Nephron progenitor cell (in vitro differentiated cells): ENCODE data around the gene KANK3.
"Not testable (repeated sequence)": the region's sequence is repeated elsewhere in the genome, so short reads cannot be mapped to it uniquely, and the experiment has no call there.

ENCODE experiments used
- DNase-seq: peaks from one replicate; pipeline ENCODE4 v3.0.0; 2021
- H3K27ac Mint-ChIP-seq: 2 replicates; pipeline ENCODE4 v1.8.0; 2021; ENCODE audit warnings: mild to moderate bottlenecking, moderate library complexity, mixed read lengths
- H3K27me3 Mint-ChIP-seq: 2 replicates; pipeline ENCODE4 v1.8.0; 2021; ENCODE audit warnings: mild to moderate bottlenecking, low read depth, mixed read lengths; ENCODE audit not compliant: poor library complexity
- H3K36me3 Mint-ChIP-seq: 2 replicates; pipeline ENCODE4 v1.8.0; 2021; ENCODE audit warnings: low read depth, mixed read lengths
- H3K4me1 Mint-ChIP-seq: 2 replicates; pipeline ENCODE4 v1.8.0; 2021; ENCODE audit warnings: mixed read lengths
- H3K4me3 Mint-ChIP-seq: 2 replicates; pipeline ENCODE4 v1.8.0; 2021; ENCODE audit warnings: mild to moderate bottlenecking, moderate library complexity, mixed read lengths
- H3K9me3 Mint-ChIP-seq: 2 replicates; pipeline ENCODE4 v1.8.0; 2021; ENCODE audit warnings: mild to moderate bottlenecking, moderate library complexity, mixed read lengths
- TF ChIP-seq, protein P1 (sequence below): fragments of 200-600 bp; sonication (generic); IDR thresholded peaks from 2 replicates; pipeline ENCODE4 v1.5.0; 2021; ENCODE audit warnings: antibody characterized with exemption

The KANK3 gene

DNA sequence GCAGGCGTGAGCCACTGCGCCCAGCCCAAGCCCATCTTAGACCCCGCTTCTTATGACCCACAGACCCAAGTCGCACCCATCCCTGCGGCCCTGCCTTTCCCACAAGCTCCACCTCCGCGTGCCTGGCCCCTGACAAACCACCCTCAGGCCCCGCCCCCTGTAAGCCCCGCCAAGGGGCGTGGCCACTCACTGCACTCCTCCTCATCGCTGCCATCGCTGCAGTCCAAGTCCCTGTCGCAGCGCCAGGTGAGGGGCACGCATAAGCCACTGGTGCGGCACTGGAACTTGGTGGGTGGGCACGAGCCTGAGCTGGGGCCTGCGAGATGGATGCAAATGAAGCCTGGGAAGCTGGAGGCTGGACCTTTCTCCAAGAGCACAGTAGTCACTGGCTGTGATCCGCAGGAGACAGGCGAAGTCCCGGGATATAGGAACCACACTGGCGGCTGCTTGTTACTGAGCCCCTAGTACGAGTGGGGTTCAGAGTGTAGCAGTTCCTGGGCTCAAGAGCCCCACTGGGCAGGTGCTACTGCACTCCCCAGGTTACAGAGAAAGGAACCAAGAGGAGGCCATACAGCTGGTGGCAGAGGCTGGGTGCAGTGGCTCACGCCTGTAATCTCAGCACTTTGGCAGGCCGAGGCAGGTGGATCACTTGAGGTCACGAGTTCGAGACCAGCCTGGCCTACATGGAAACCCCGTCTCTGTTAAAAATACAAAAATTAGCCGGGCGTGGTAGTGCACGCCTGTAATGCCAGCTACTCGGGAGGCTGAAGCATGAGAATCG lies 38.0 kb downstream of the KANK3 start:
- Mint-ChIP-seq H3K36me3 (peaks cover 27% of the 10 kb centered on the region), H3K27ac (no peak overlapping the region), H3K4me3 (no peak overlapping the region), H3K4me1 (peaks cover 47% of the 10 kb centered on the region), H3K27me3 (peaks cover 2% of the 10 kb centered on the region), H3K9me3 (no peaks in the 10 kb centered on the region)
- TF ChIP-seq, protein P1, sequence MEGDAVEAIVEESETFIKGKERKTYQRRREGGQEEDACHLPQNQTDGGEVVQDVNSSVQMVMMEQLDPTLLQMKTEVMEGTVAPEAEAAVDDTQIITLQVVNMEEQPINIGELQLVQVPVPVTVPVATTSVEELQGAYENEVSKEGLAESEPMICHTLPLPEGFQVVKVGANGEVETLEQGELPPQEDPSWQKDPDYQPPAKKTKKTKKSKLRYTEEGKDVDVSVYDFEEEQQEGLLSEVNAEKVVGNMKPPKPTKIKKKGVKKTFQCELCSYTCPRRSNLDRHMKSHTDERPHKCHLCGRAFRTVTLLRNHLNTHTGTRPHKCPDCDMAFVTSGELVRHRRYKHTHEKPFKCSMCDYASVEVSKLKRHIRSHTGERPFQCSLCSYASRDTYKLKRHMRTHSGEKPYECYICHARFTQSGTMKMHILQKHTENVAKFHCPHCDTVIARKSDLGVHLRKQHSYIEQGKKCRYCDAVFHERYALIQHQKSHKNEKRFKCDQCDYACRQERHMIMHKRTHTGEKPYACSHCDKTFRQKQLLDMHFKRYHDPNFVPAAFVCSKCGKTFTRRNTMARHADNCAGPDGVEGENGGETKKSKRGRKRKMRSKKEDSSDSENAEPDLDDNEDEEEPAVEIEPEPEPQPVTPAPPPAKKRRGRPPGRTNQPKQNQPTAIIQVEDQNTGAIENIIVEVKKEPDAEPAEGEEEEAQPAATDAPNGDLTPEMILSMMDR, result no peak
- peak; percentile 73 for DNase-seq

DNA sequence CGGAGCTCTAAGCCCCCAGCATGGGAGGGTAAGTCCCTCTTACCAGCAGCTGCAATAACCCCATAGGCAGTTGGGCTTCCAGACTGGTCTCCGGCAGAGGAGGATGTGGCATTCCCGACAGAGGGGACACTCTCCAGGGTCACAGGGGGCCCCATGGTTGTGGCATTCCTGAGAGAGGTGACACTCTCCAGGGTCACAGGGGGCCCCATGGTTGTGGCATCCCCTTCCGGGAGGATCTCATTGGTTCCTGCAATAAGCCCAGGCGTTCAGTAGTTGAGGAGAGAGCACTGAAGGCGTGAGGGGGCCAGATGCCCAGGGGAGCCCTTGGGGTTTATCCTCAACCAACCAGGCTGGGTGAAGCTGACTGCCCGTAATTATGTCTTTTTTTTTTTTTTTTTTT lies 40.3 kb downstream of the KANK3 start:
- no peaks in the 10 kb centered on the region for H3K9me3 Mint-ChIP-seq
- no peak overlapping the region for H3K4me3 Mint-ChIP-seq
- H3K27ac Mint-ChIP-seq, result no peak overlapping the region
- H3K27me3 Mint-ChIP-seq, result peaks cover 1% of the 10 kb centered on the region
- no peak for DNase-seq
- peaks cover 15% of the 10 kb centered on the region for H3K36me3 Mint-ChIP-seq
- TF ChIP-seq, protein P1, result no peak
- peaks cover 31% of the 10 kb centered on the region for H3K4me1 Mint-ChIP-seq

DNA sequence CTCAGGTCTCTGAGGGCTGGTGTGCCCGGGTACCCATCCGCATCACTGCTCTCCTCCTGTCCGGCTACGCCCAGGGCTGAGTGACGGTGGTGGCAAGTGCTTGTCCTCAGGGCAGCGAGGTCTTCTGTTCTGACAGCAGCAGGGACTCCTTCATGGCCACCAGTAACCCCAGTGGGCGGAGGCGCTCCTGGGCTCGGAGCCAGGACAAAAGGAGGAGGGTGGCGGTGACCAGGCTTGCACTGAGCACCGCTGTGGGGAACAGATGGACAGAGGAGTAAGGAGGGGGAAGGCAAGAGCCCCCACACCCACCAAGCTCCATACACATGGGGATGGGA lies 40.7 kb downstream of the KANK3 start:
- TF ChIP-seq, protein P1, result no peak
- Mint-ChIP-seq H3K27me3 (no peaks in the 10 kb centered on the region), H3K9me3 (no peaks in the 10 kb centered on the region), H3K4me1 (peaks cover 27% of the 10 kb centered on the region), H3K27ac (no peak overlapping the region), H3K36me3 (peaks cover 15% of the 10 kb centered on the region), H3K4me3 (no peak overlapping the region)
- no peak for DNase-seq

DNA sequence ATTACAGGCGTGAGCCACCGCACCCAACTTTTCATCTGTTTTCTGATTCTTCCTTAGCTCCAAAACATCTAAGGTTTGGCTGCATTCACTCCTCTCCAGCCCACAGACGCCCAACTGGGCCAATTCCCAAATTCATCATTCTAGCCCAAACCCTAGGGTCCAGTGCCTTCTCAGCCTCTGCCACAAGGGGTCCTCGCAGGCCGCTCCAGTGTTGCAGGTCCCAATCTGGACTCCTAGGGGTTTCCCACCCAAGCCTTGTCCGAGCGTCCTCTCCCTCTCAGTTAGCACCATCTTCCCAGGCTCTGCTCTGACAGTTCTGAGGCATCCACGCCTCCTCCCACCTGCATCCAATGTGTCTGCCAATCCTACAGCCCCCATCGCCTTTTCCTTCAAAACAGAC lies 51.7 kb downstream of the KANK3 start:
- H3K4me3 Mint-ChIP-seq, H3K9me3 Mint-ChIP-seq, H3K27me3 Mint-ChIP-seq, H3K27ac Mint-ChIP-seq, H3K4me1 Mint-ChIP-seq, DNase-seq, H3K36me3 Mint-ChIP-seq: not testable (repeated sequence)

DNA sequence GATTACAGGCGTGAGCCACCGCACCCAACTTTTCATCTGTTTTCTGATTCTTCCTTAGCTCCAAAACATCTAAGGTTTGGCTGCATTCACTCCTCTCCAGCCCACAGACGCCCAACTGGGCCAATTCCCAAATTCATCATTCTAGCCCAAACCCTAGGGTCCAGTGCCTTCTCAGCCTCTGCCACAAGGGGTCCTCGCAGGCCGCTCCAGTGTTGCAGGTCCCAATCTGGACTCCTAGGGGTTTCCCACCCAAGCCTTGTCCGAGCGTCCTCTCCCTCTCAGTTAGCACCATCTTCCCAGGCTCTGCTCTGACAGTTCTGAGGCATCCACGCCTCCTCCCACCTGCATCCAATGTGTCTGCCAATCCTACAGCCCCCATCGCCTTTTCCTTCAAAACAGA lies 66.6 kb downstream of the KANK3 start:
- H3K4me3 Mint-ChIP-seq, H3K36me3 Mint-ChIP-seq, H3K27me3 Mint-ChIP-seq, H3K9me3 Mint-ChIP-seq, H3K27ac Mint-ChIP-seq, DNase-seq, H3K4me1 Mint-ChIP-seq: not testable (repeated sequence)
